ENCODE results near the gene ADGRD2. TPM values are rescaled to one million over a fixed set of nuclear protein-coding genes. Genes with fewer than 3 reads are reported as not detected.

ADGRD2 gene
- total RNA-seq, 1 experiment from 2014 or later = not detected

GRCh38 chr9:124469011-124469832 is 19.0 kb downstream of the ADGRD2 start:
- no peak overlapping the region for H3K27ac ChIP-seq (ENCODE audit: low read length)
- H3F3A ChIP-seq (ENCODE audit: low read length, unreplicated experiment) = no peaks in the 10 kb centered on the region
- H3K4me2 ChIP-seq (ENCODE audit: low read length) = no peak overlapping the region
- no peak for TF ChIP-seq CTCF (conservative IDR thresholded peaks at IDR 0.05; ENCODE audit: low read depth, low read length)
- no peak for TF ChIP-seq EZH2 (IDR thresholded peaks at IDR 0.05; ENCODE audit: low read length, unreplicated experiment)
- no peak for TF ChIP-seq EZH2phosphoT487 (IDR thresholded peaks at IDR 0.05; ENCODE audit: borderline replicate concordance, low read length)
- ATAC-seq (no peak), DNase-seq (no peak)
- ChIA-PET POLR2A (ENCODE audit: unreplicated experiment) (no interaction called here), CTCF (no interaction called here)
- no peaks in the 10 kb centered on the region for H4K20me1 ChIP-seq (ENCODE audit: low read length)
- H3K9ac ChIP-seq (ENCODE audit: low read length) = no peak overlapping the region
- no peaks in the 10 kb centered on the region for H3K9me3 ChIP-seq (ENCODE audit: low read length)
- H3K79me2 ChIP-seq (ENCODE audit: low read length) = no peaks in the 10 kb centered on the region
- no peaks in the 10 kb centered on the region for H3K9me2 ChIP-seq (replicated peaks; ENCODE audit: low read length)
- BruUV-seq (replicated peaks) = no TSS peak
- H2AFZ ChIP-seq (ENCODE audit: low read length) = no peak overlapping the region
- H3K4me1 ChIP-seq (ENCODE audit: insufficient read depth, low read length) = no peaks in the 10 kb centered on the region
- H3K4me3 ChIP-seq (ENCODE audit: low read length) = no peak overlapping the region
- intact Hi-C loops (cut with micrococcal nuclease) = no loop called here
- H3K36me3 ChIP-seq (ENCODE audit: low read depth, low read length) = no peaks in the 10 kb centered on the region
- H3K27me3 ChIP-seq (ENCODE audit: low read length) = no peaks in the 10 kb centered on the region

GRCh38 chr9:124470306-124470705 is 20.1 kb downstream of the ADGRD2 start:
- Histone ChIP-seq H3K9me2 (replicated peaks; ENCODE audit: low read length) (no peaks in the 10 kb centered on the region), H3K27ac (ENCODE audit: low read length) (no peak overlapping the region), H3K4me3 (ENCODE audit: low read length) (no peak overlapping the region), H4K20me1 (ENCODE audit: low read length) (no peaks in the 10 kb centered on the region), H3K4me2 (ENCODE audit: low read length) (no peak overlapping the region), H3K27me3 (ENCODE audit: low read length) (no peaks in the 10 kb centered on the region), H3F3A (ENCODE audit: low read length, unreplicated experiment) (no peaks in the 10 kb centered on the region), H3K9ac (ENCODE audit: low read length) (no peak overlapping the region), H3K79me2 (ENCODE audit: low read length) (no peaks in the 10 kb centered on the region), H2AFZ (ENCODE audit: low read length) (no peak overlapping the region), H3K9me3 (ENCODE audit: low read length) (no peaks in the 10 kb centered on the region), H3K36me3 (ENCODE audit: low read depth, low read length) (no peaks in the 10 kb centered on the region), H3K4me1 (ENCODE audit: insufficient read depth, low read length) (no peaks in the 10 kb centered on the region)
- DNase-seq = no peak
- no peak for TF ChIP-seq EZH2 (IDR thresholded peaks at IDR 0.05; ENCODE audit: low read length, unreplicated experiment)
- no peak for TF ChIP-seq EZH2phosphoT487 (IDR thresholded peaks at IDR 0.05; ENCODE audit: borderline replicate concordance, low read length)
- no peak for TF ChIP-seq CTCF (conservative IDR thresholded peaks at IDR 0.05; ENCODE audit: low read depth, low read length)
- no TSS peak for BruUV-seq (replicated peaks)
- ChIA-PET POLR2A (ENCODE audit: unreplicated experiment) (no interaction called here), CTCF (no interaction called here)
- intact Hi-C loops (cut with micrococcal nuclease) = no loop called here
- no peak for ATAC-seq

- ChIA-PET POLR2A (ENCODE audit: unreplicated experiment) (no interaction called here), CTCF (no interaction called here)
- no peak overlapping the region for H3K9ac ChIP-seq (ENCODE audit: low read length)
- H3K4me2 ChIP-seq (ENCODE audit: low read length) = no peak overlapping the region
- DNase-seq = no peak
- no peaks in the 10 kb centered on the region for H3K36me3 ChIP-seq (ENCODE audit: low read depth, low read length)
- no peak for ATAC-seq
- H3K79me2 ChIP-seq (ENCODE audit: low read length) = no peaks in the 10 kb centered on the region
- no peak overlapping the region for H3K4me3 ChIP-seq (ENCODE audit: low read length)
- intact Hi-C loops (cut with micrococcal nuclease) = no loop called here
- H3K9me2 ChIP-seq (replicated peaks; ENCODE audit: low read length) = no peaks in the 10 kb centered on the region
- H2AFZ ChIP-seq (ENCODE audit: low read length) = no peak overlapping the region
- no peaks in the 10 kb centered on the region for H3K9me3 ChIP-seq (ENCODE audit: low read length)
- no peaks in the 10 kb centered on the region for H4K20me1 ChIP-seq (ENCODE audit: low read length)
- no peaks in the 10 kb centered on the region for H3F3A ChIP-seq (ENCODE audit: low read length, unreplicated experiment)
- no peak for TF ChIP-seq EZH2 (IDR thresholded peaks at IDR 0.05; ENCODE audit: low read length, unreplicated experiment)
- no peak for TF ChIP-seq EZH2phosphoT487 (IDR thresholded peaks at IDR 0.05; ENCODE audit: borderline replicate concordance, low read length)
- no peak for TF ChIP-seq CTCF (conservative IDR thresholded peaks at IDR 0.05; ENCODE audit: low read depth, low read length)
- no TSS peak for BruUV-seq (replicated peaks)
- no peaks in the 10 kb centered on the region for H3K27me3 ChIP-seq (ENCODE audit: low read length)
- no peaks in the 10 kb centered on the region for H3K4me1 ChIP-seq (ENCODE audit: insufficient read depth, low read length)
- no peak overlapping the region for H3K27ac ChIP-seq (ENCODE audit: low read length)
Observed at GRCh38 chr9:124470726-124471125, 20.5 kb downstream of the ADGRD2 start.

Measured in PC-3 (cell line).